ENCODE data around the gene NTNG1.
"Not testable (repeated sequence)": the region's sequence is repeated elsewhere in the genome, so short reads cannot be mapped to it uniquely, and the experiment has no call there.

NTNG1 gene

GRCh38 chr1:107200631-107201030 lies 59.8 kb downstream of the NTNG1 start:
- Histone ChIP-seq H3K4me3 (ENCODE audit: low read depth in 1 of 2, low read length in 2 of 2) (no peak overlapping the region), H3K27ac (ENCODE audit: low read length) (no peak overlapping the region)

GRCh38 chr1:107202007-107202406 lies 61.2 kb downstream of the NTNG1 start:
- no peaks in the 10 kb centered on the region for H3K36me3 ChIP-seq (ENCODE audit: control insufficient read depth in 1 of 2, insufficient read depth in 2 of 2, low read length in 2 of 2)
- no peaks in the 10 kb centered on the region for H3K27me3 ChIP-seq (ENCODE audit: low read depth, low read length)
- H3K4me1 ChIP-seq (ENCODE audit: control insufficient read depth in 1 of 2, insufficient read depth in 2 of 2, low read length in 2 of 2), result no peaks in the 10 kb centered on the region
- H3K27ac ChIP-seq (ENCODE audit: low read length), result no peak overlapping the region
- peaks cover 4 to 8% of the 10 kb centered on the region in 2 donors for H3K9me3 ChIP-seq (ENCODE audit: control insufficient read depth in 1 of 2, low read length in 2 of 2)
- no peak overlapping the region for H3K4me3 ChIP-seq (ENCODE audit: low read depth in 1 of 2, low read length in 2 of 2)

More at GRCh38 chr1:107200631-107201030, 59.8 kb downstream of the NTNG1 start:
- Histone ChIP-seq H3K27me3 (ENCODE audit: low read depth, low read length) (no peaks in the 10 kb centered on the region), H3K9me3 (ENCODE audit: control insufficient read depth in 1 of 2, low read length in 2 of 2) (peaks cover 4 to 8% of the 10 kb centered on the region in 2 donors), H3K36me3 (ENCODE audit: control insufficient read depth in 1 of 2, insufficient read depth in 2 of 2, low read length in 2 of 2) (no peaks in the 10 kb centered on the region), H3K4me1 (ENCODE audit: control insufficient read depth in 1 of 2, insufficient read depth in 2 of 2, low read length in 2 of 2) (no peaks in the 10 kb centered on the region)

- H3K4me1 ChIP-seq (ENCODE audit: control insufficient read depth in 1 of 2, insufficient read depth in 2 of 2, low read length in 2 of 2), result no peaks in the 10 kb centered on the region
- H3K27me3 ChIP-seq (ENCODE audit: low read depth, low read length), result no peaks in the 10 kb centered on the region
- H3K9me3 ChIP-seq (ENCODE audit: control insufficient read depth in 1 of 2, low read length in 2 of 2), result peaks cover 0 to 5% of the 10 kb centered on the region in 2 donors
- H3K36me3 ChIP-seq (ENCODE audit: control insufficient read depth in 1 of 2, insufficient read depth in 2 of 2, low read length in 2 of 2), result no peaks in the 10 kb centered on the region
- H3K4me3 ChIP-seq (ENCODE audit: low read depth in 1 of 2, low read length in 2 of 2), result no peak overlapping the region
- no peak overlapping the region for H3K27ac ChIP-seq (ENCODE audit: low read length)
Measured at GRCh38 chr1:107213225-107213624, 72.4 kb downstream of the NTNG1 start.

GRCh38 chr1:107220036-107220435 lies 79.2 kb downstream of the NTNG1 start:
- H3K27ac ChIP-seq (ENCODE audit: low read length), result no peak overlapping the region
- peaks cover 0 to 5% of the 10 kb centered on the region in 2 donors for H3K9me3 ChIP-seq (ENCODE audit: control insufficient read depth in 1 of 2, low read length in 2 of 2)
- no peaks in the 10 kb centered on the region for H3K36me3 ChIP-seq (ENCODE audit: control insufficient read depth in 1 of 2, insufficient read depth in 2 of 2, low read length in 2 of 2)
- no peak overlapping the region for H3K4me3 ChIP-seq (ENCODE audit: low read depth in 1 of 2, low read length in 2 of 2)
- H3K4me1 ChIP-seq (ENCODE audit: control insufficient read depth in 1 of 2, insufficient read depth in 2 of 2, low read length in 2 of 2), result no peaks in the 10 kb centered on the region
- no peaks in the 10 kb centered on the region for H3K27me3 ChIP-seq (ENCODE audit: low read depth, low read length)

- Histone ChIP-seq H3K4me1 (ENCODE audit: control insufficient read depth in 1 of 2, insufficient read depth in 2 of 2, low read length in 2 of 2) (no peaks in the 10 kb centered on the region), H3K9me3 (ENCODE audit: control insufficient read depth in 1 of 2, low read length in 2 of 2) (no peaks in the 10 kb centered on the region), H3K27ac (ENCODE audit: low read length) (no peak overlapping the region), H3K27me3 (ENCODE audit: low read depth, low read length) (no peaks in the 10 kb centered on the region), H3K36me3 (ENCODE audit: control insufficient read depth in 1 of 2, insufficient read depth in 2 of 2, low read length in 2 of 2) (no peaks in the 10 kb centered on the region), H3K4me3 (ENCODE audit: low read depth in 1 of 2, low read length in 2 of 2) (no peak overlapping the region)
Measured at GRCh38 chr1:107225706-107226105, 84.9 kb downstream of the NTNG1 start.

- Histone ChIP-seq H3K27ac (ENCODE audit: low read length) (no peak overlapping the region), H3K9me3 (ENCODE audit: control insufficient read depth in 1 of 2, low read length in 2 of 2) (no peaks in the 10 kb centered on the region)
Measured at GRCh38 chr1:107228704-107229371, 88.0 kb downstream of the NTNG1 start.

GRCh38 chr1:107229711-107230110 lies 88.9 kb downstream of the NTNG1 start:
- Histone ChIP-seq H3K9me3 (ENCODE audit: control insufficient read depth in 1 of 2, low read length in 2 of 2) (no peaks in the 10 kb centered on the region), H3K27ac (ENCODE audit: low read length) (no peak overlapping the region), H3K36me3 (ENCODE audit: control insufficient read depth in 1 of 2, insufficient read depth in 2 of 2, low read length in 2 of 2) (no peaks in the 10 kb centered on the region), H3K4me3 (ENCODE audit: low read depth in 1 of 2, low read length in 2 of 2) (no peak overlapping the region), H3K4me1 (ENCODE audit: control insufficient read depth in 1 of 2, insufficient read depth in 2 of 2, low read length in 2 of 2) (no peaks in the 10 kb centered on the region), H3K27me3 (ENCODE audit: low read depth, low read length) (no peaks in the 10 kb centered on the region)

More at GRCh38 chr1:107228704-107229371, 88.0 kb downstream of the NTNG1 start:
- H3K27me3 ChIP-seq (ENCODE audit: low read depth, low read length), result no peaks in the 10 kb centered on the region
- no peaks in the 10 kb centered on the region for H3K4me1 ChIP-seq (ENCODE audit: control insufficient read depth in 1 of 2, insufficient read depth in 2 of 2, low read length in 2 of 2)
- no peaks in the 10 kb centered on the region for H3K36me3 ChIP-seq (ENCODE audit: control insufficient read depth in 1 of 2, insufficient read depth in 2 of 2, low read length in 2 of 2)
- H3K4me3 ChIP-seq (ENCODE audit: low read depth in 1 of 2, low read length in 2 of 2), result no peak overlapping the region

- Histone ChIP-seq H3K36me3 (ENCODE audit: control insufficient read depth in 1 of 2, insufficient read depth in 2 of 2, low read length in 2 of 2) (no peaks in the 10 kb centered on the region), H3K4me3 (ENCODE audit: low read depth in 1 of 2, low read length in 2 of 2) (no peak overlapping the region), H3K9me3 (ENCODE audit: control insufficient read depth in 1 of 2, low read length in 2 of 2) (no peaks in the 10 kb centered on the region), H3K4me1 (ENCODE audit: control insufficient read depth in 1 of 2, insufficient read depth in 2 of 2, low read length in 2 of 2) (no peaks in the 10 kb centered on the region), H3K27ac (ENCODE audit: low read length) (no peak overlapping the region), H3K27me3 (ENCODE audit: low read depth, low read length) (no peaks in the 10 kb centered on the region)
Measured at GRCh38 chr1:107230121-107230520, 89.3 kb downstream of the NTNG1 start.

- no peaks in the 10 kb centered on the region for H3K36me3 ChIP-seq (ENCODE audit: control insufficient read depth in 1 of 2, insufficient read depth in 2 of 2, low read length in 2 of 2)
- no peak overlapping the region for H3K4me3 ChIP-seq (ENCODE audit: low read depth in 1 of 2, low read length in 2 of 2)
- H3K27me3 ChIP-seq (ENCODE audit: low read depth, low read length), result no peaks in the 10 kb centered on the region
- peaks cover 0 to 4% of the 10 kb centered on the region in 2 donors for H3K9me3 ChIP-seq (ENCODE audit: control insufficient read depth in 1 of 2, low read length in 2 of 2)
- no peak overlapping the region for H3K27ac ChIP-seq (ENCODE audit: low read length)
- H3K4me1 ChIP-seq (ENCODE audit: control insufficient read depth in 1 of 2, insufficient read depth in 2 of 2, low read length in 2 of 2), result no peaks in the 10 kb centered on the region
Measured at GRCh38 chr1:107231291-107231690, 90.5 kb downstream of the NTNG1 start.

- no peaks in the 10 kb centered on the region for H3K27me3 ChIP-seq (ENCODE audit: low read depth, low read length)
- H3K36me3 ChIP-seq (ENCODE audit: control insufficient read depth in 1 of 2, insufficient read depth in 2 of 2, low read length in 2 of 2), result no peaks in the 10 kb centered on the region
- no peaks in the 10 kb centered on the region for H3K4me1 ChIP-seq (ENCODE audit: control insufficient read depth in 1 of 2, insufficient read depth in 2 of 2, low read length in 2 of 2)
- H3K4me3 ChIP-seq (ENCODE audit: low read depth in 1 of 2, low read length in 2 of 2), result no peak overlapping the region
- no peak overlapping the region for H3K27ac ChIP-seq (ENCODE audit: low read length)
- H3K9me3 ChIP-seq (ENCODE audit: control insufficient read depth in 1 of 2, low read length in 2 of 2), result peaks cover 0 to 7% of the 10 kb centered on the region in 2 donors
Measured at GRCh38 chr1:107232426-107232825, 91.6 kb downstream of the NTNG1 start.

- not testable (repeated sequence) for H3K4me1 ChIP-seq (ENCODE audit: control insufficient read depth in 1 of 2, insufficient read depth in 2 of 2, low read length in 2 of 2); H3K27me3 ChIP-seq (ENCODE audit: low read depth, low read length); H3K27ac ChIP-seq (ENCODE audit: low read length); H3K4me3 ChIP-seq (ENCODE audit: low read depth in 1 of 2, low read length in 2 of 2); H3K36me3 ChIP-seq (ENCODE audit: control insufficient read depth in 1 of 2, insufficient read depth in 2 of 2, low read length in 2 of 2)
- peaks cover 0 to 11% of the 10 kb centered on the region in 2 donors for H3K9me3 ChIP-seq (ENCODE audit: control insufficient read depth in 1 of 2, low read length in 2 of 2)
Measured at GRCh38 chr1:107236760-107237159, 95.9 kb downstream of the NTNG1 start.

GRCh38 chr1:107243461-107243860 lies 102.6 kb downstream of the NTNG1 start:
- no peaks in the 10 kb centered on the region for H3K27me3 ChIP-seq (ENCODE audit: low read depth, low read length)

More at GRCh38 chr1:107243461-107243860, 102.6 kb downstream of the NTNG1 start:
- Histone ChIP-seq H3K4me1 (ENCODE audit: control insufficient read depth in 1 of 2, insufficient read depth in 2 of 2, low read length in 2 of 2) (no peaks in the 10 kb centered on the region), H3K4me3 (ENCODE audit: low read depth in 1 of 2, low read length in 2 of 2) (no peak overlapping the region), H3K9me3 (ENCODE audit: control insufficient read depth in 1 of 2, low read length in 2 of 2) (no peaks in the 10 kb centered on the region), H3K36me3 (ENCODE audit: control insufficient read depth in 1 of 2, insufficient read depth in 2 of 2, low read length in 2 of 2) (no peaks in the 10 kb centered on the region), H3K27ac (ENCODE audit: low read length) (no peak overlapping the region)
